Measurements from ENCODE around the gene STEAP1B. TPM values are rescaled to one million over a fixed set of nuclear protein-coding genes. Genes with fewer than 3 reads are reported as not detected.
"Not testable (repeated sequence)": the region's sequence is repeated elsewhere in the genome, so short reads cannot be mapped to it uniquely, and the experiment has no call there.

Gene STEAP1B
- total RNA-seq, 2 donors from 2014 or later: 0.73 to 0.75 TPM

DNA sequence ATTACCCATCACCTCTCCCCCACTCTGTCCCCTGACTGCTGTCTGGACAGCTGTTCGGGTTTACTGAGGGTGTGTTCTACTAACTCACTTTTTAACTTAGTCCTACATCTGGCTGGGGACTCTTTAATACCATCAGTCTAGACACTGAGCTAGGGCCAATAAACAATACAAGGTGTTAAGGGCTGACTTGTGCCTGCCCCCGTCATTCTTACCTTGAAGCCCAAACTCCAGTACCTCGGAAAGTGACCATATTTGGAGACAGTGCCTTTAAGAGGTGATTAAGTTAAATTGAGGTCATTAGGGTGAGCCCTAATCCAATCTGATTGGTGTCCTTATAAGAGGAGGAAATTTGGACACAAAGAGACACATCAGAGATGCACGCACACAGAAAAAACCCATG, 35.7 kb downstream of the STEAP1B start:
- ATAC-seq (no peak), DNase-seq (no peak)
- no peaks in the 10 kb centered on the region for H3K9me3 ChIP-seq (ENCODE audit: control insufficient read depth, low read length, poor library complexity, severe bottlenecking)
- Mint-ChIP-seq H3K27me3 (peaks cover 12% of the 10 kb centered on the region), H3K36me3 (ENCODE audit: low read depth) (no peaks in the 10 kb centered on the region), H3K4me1 (no peaks in the 10 kb centered on the region), H3K4me3 (no peak overlapping the region), H3K27ac (no peak overlapping the region)

DNA sequence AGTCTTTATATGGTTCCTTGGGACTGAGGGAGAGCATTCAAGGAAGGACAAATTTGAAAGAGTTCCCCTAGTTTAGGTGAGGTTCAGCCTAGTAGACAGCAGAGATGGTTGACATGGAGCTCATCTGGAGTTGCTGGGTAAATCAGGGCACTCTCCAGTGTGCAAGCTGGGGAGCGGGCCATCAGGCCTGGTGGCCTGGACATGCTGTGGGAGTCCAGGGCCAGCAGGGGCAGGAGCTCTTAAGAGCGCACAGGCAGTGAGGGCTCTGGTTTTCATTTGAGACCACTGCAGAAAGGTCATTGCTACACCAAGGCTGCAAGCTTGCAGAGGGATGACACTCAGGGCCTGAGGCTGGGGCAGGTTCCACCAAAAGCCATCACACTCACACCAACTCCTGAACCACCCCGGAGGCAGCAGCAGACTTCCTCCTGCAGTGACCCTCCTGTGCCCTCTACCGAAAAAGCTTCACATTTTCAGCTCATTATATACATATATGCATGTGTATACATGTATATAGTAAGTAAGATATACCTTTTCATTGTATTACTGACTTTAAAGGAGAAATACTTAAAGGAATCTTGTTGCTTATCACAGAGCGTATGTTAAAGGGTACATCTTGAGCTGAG, 39.5 kb downstream of the STEAP1B start:
- Mint-ChIP-seq H3K4me1 (no peaks in the 10 kb centered on the region), H3K27ac (no peak overlapping the region), H3K4me3 (no peak overlapping the region), H3K27me3 (peaks cover 38% of the 10 kb centered on the region), H3K36me3 (ENCODE audit: low read depth) (no peaks in the 10 kb centered on the region)
- ATAC-seq: no peak
- no peaks in the 10 kb centered on the region for H3K9me3 ChIP-seq (ENCODE audit: control insufficient read depth, low read length, poor library complexity, severe bottlenecking)
- no peak for DNase-seq

DNA sequence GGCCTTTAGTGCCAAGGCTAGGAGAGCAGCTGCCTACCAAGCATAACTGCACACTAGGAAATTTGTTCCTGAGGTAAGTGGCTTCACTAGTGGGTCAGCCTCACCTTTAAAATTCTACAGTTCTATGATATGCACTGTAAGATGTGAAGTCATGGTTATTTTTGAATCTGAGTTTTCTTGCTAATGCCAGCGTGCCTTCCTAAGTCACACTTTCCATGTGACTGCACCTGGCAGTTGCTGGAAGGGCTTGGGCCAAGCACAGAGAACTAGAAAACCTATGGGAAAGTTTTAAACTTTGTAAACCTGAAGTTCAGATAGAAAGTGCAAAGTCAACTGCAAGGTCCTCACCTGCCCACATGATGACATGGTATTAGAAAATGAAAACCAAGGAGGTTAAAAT, 42.5 kb downstream of the STEAP1B start:
- H3K9me3 ChIP-seq (ENCODE audit: control insufficient read depth, low read length, poor library complexity, severe bottlenecking): no peaks in the 10 kb centered on the region
- DNase-seq (no peak), ATAC-seq (no peak)
- Mint-ChIP-seq H3K27me3 (peaks cover 64% of the 10 kb centered on the region), H3K27ac (no peak overlapping the region), H3K36me3 (ENCODE audit: low read depth) (no peaks in the 10 kb centered on the region), H3K4me3 (no peak overlapping the region), H3K4me1 (peaks cover 2% of the 10 kb centered on the region)

DNA sequence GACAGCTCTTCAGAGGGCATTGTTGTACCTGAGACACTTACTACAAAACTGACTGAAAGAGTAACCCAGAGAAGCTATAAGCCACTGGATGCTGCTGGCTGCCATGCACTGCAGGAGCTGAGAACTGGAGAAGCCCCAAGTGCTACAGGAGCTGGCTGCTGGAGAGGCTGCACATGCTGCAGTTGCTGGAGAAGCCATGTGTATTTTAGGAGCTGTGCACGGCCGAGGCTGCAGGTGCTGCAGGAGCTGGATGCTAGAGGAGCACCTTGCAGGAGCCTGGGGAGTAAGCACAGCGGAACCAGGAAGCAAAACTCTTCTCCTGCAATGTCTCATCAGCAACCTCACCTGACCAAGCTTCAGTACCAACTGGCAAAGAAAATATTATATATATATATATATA, 45.5 kb downstream of the STEAP1B start:
- no peak overlapping the region for H3K4me3 Mint-ChIP-seq
- H3K27ac Mint-ChIP-seq: no peak overlapping the region
- H3K9me3 ChIP-seq (ENCODE audit: control insufficient read depth, low read length, poor library complexity, severe bottlenecking): no peaks in the 10 kb centered on the region
- H3K27me3 Mint-ChIP-seq: peaks cover 75% of the 10 kb centered on the region
- no peak for DNase-seq
- no peaks in the 10 kb centered on the region for H3K36me3 Mint-ChIP-seq (ENCODE audit: low read depth)
- ATAC-seq: no peak
- H3K4me1 Mint-ChIP-seq: peaks cover 9% of the 10 kb centered on the region

DNA sequence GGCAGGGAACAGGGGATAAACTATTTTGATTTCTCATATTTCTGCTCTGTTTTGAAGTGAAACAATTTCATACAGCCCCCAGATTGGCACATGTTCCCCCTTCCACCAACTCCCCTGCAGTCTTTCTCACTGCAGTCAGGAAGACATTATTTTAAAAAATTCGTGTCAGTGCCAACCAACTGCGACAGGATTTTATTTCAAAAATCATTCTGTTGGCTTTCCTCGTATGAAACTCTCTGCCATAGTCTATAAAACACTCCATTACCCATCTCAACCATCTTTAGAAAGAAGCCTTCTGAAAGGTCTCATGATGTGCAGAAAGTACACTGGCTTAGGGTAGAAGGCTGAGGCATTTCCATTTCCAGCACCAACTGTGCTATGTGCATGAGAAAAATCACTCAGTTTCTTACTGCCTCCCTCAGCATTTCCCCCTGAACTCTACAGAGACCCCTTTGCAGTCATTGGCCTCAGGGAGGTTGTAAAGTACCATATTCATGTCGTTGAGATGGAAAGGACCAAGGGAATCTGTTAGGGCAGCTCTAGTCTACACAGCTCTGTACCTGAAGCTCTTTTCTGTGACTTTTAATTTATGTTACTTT, 46.9 kb downstream of the STEAP1B start:
- ATAC-seq: no peak
- peaks cover 9% of the 10 kb centered on the region for H3K4me1 Mint-ChIP-seq
- H3K9me3 ChIP-seq (ENCODE audit: control insufficient read depth, low read length, poor library complexity, severe bottlenecking): no peaks in the 10 kb centered on the region
- peaks cover 71% of the 10 kb centered on the region for H3K27me3 Mint-ChIP-seq
- no peak overlapping the region for H3K27ac Mint-ChIP-seq
- no peak overlapping the region for H3K4me3 Mint-ChIP-seq
- DNase-seq: no peak
- no peaks in the 10 kb centered on the region for H3K36me3 Mint-ChIP-seq (ENCODE audit: low read depth)

DNA sequence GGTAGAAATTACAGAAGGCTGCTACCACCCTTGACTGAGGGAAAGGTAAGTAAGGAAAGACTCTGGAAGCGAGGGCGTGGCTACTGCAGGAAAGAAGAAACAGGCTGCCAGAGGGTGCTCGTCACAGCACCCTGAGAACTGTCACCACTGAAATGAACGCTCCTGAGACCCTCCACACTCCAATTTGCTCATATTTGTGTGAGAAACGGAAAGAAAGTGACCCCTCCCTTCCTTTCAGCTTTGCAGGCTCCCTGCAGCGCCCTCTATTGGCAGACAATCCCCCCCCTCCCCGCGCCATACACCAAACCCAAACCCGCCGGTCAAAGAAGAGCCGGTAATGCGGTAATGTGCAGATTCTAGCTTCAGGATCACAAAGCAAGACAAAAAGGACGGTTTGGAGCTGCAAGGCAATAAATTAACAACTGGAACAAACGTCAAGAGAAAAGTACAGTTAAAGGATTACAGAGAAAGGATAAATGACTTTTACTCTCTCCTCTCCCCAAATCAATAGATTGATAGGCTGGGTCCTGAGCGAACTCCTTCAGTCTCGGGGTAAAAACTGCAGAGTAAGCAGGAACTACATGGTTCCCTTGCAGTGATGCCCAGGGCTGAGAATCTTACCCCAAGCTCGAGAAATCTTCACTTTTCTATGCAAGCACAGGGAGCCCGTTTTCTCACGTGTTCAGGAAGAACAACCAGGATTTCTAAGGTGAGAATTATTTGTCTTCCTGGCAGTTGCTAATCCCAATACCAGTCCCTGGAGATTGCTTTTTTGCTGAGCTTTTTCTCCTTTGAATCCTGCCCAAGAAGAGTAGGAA, 47.6 kb downstream of the STEAP1B start:
- H3K4me1 Mint-ChIP-seq: peaks cover 9% of the 10 kb centered on the region
- no peak overlapping the region for H3K4me3 Mint-ChIP-seq
- DNase-seq (peak in 1 of 3 donors; percentile 17), ATAC-seq (no peak)
- H3K9me3 ChIP-seq (ENCODE audit: control insufficient read depth, low read length, poor library complexity, severe bottlenecking): no peaks in the 10 kb centered on the region
- H3K36me3 Mint-ChIP-seq (ENCODE audit: low read depth): no peaks in the 10 kb centered on the region
- no peak overlapping the region for H3K27ac Mint-ChIP-seq
- H3K27me3 Mint-ChIP-seq: peaks cover 67% of the 10 kb centered on the region

DNA sequence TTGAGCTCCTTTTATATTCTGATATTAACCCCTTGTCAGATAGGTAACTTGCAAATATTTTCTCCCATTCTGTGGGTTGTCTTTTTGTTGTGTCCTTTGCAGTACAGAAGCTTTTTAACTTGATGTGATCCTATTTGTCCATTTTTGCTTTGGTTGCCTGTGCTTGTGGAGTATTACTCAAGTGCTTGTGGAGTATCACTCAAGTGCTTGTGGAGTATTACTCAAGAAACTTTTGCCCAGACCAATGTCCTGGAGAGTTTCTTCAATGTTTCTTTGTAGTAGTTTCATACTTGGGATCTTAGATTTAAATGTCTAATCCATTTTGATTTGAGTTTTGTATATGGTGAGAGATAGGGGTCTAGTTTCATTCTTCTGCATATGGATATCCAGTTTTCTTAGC, 50.0 kb downstream of the STEAP1B start:
- H3K9me3 ChIP-seq (ENCODE audit: control insufficient read depth, low read length, poor library complexity, severe bottlenecking); H3K4me3 Mint-ChIP-seq; ATAC-seq; H3K36me3 Mint-ChIP-seq (ENCODE audit: low read depth); DNase-seq; H3K27ac Mint-ChIP-seq: not testable (repeated sequence)
- Mint-ChIP-seq H3K4me1 (peaks cover 11% of the 10 kb centered on the region), H3K27me3 (peaks cover 47% of the 10 kb centered on the region)

DNA sequence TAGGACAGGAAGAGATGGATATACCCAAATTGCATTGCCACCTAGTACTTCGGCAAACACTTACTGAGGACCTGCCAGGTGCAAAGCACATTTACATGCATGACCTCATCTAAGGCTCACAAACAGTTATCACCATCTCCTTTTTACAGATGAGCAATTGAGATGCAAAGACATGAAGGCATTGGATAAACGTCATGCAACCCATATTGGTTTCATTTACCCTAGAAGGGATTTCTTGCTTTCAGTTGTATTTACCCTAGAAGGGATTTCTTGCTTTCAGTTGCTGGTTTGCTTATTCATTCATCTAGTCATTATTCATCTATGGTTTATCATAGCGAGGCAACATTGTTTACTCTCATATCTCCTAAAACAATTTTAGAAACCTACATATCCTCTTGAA, 52.2 kb downstream of the STEAP1B start:
- Mint-ChIP-seq H3K27me3 (peaks cover 36% of the 10 kb centered on the region), H3K4me1 (peaks cover 9% of the 10 kb centered on the region), H3K4me3 (no peak overlapping the region), H3K27ac (no peak overlapping the region), H3K36me3 (ENCODE audit: low read depth) (no peaks in the 10 kb centered on the region)
- DNase-seq: no peak
- H3K9me3 ChIP-seq (ENCODE audit: control insufficient read depth, low read length, poor library complexity, severe bottlenecking): no peaks in the 10 kb centered on the region
- ATAC-seq: no peak

DNA sequence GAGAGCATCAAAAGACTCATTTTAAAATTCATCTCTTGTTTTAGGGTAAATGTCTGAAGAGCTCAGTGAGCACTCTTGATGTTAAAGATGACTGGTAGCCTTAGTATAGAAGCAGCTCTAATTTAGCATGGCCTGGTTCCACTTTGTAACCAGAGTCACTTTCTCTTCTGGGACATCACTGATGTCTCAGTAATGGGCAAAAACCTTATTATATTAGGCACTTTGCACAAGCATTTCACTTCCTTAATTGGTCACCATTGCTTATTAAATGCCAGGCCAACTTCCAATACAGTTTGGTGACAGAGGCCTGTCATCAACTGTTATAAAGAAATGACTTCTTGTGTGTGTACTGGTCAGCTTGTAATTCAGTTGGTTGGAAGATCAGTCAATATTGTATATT, 53.0 kb downstream of the STEAP1B start:
- H3K27ac Mint-ChIP-seq: no peak overlapping the region
- no peak for DNase-seq
- H3K27me3 Mint-ChIP-seq: peaks cover 29% of the 10 kb centered on the region
- H3K4me1 Mint-ChIP-seq: peaks cover 5% of the 10 kb centered on the region
- no peaks in the 10 kb centered on the region for H3K9me3 ChIP-seq (ENCODE audit: control insufficient read depth, low read length, poor library complexity, severe bottlenecking)
- no peak for ATAC-seq
- no peak overlapping the region for H3K4me3 Mint-ChIP-seq
- H3K36me3 Mint-ChIP-seq (ENCODE audit: low read depth): no peaks in the 10 kb centered on the region

DNA sequence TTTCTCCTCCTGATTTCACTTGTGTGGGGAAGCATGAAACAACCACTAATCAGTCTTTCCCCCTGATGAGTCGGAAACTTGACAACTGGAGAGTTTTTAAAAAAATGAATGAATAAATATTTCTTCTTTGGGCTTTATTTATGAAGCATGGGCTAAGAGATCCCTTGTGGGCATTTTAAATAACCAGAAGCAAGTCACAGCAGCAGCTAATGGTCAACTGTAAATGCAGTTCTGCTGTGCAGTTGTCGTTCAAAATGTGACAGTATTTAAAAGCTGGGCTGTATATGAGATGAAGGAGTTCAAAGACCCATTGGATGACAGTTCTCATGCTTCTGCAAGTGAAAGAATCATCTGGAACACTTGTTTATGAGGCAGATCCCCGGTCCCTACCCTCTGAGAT, 54.1 kb downstream of the STEAP1B start:
- Mint-ChIP-seq H3K27ac (no peak overlapping the region), H3K4me1 (peaks cover 2% of the 10 kb centered on the region), H3K36me3 (ENCODE audit: low read depth) (no peaks in the 10 kb centered on the region), H3K27me3 (peaks cover 28% of the 10 kb centered on the region), H3K4me3 (no peak overlapping the region)
- DNase-seq (no peak), ATAC-seq (no peak)
- H3K9me3 ChIP-seq (ENCODE audit: control insufficient read depth, low read length, poor library complexity, severe bottlenecking): no peaks in the 10 kb centered on the region

DNA sequence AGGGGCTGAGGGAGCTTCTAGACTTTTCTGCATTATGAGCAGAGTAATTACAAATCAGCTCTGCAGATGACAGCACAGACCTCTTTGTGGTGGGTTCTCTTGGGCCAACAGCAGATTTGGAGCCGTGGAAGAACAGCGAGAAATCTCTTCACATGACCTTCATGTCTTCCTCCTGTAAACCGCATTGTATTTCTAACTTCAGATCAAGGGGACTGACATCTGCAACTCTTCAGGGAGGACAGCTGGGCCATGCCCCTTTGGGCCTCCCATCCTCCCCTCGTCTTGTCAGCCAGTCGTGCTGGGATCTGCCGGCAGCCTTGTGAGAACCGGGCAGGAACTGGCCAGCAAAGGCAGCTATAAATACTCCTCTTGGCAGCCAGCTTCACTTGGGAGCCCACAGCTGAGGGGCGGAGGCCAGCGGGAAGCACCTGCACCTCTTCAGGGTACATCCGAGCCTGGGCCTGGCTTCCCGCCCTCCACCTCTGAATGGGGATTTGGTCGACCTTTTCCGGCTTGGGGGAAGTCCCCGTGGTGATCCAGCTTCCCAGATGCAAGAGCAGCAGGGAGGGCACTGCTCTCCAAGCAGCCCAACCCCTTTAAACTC, 54.7 kb downstream of the STEAP1B start:
- no peak for DNase-seq
- H3K36me3 Mint-ChIP-seq (ENCODE audit: low read depth): no peaks in the 10 kb centered on the region

DNA sequence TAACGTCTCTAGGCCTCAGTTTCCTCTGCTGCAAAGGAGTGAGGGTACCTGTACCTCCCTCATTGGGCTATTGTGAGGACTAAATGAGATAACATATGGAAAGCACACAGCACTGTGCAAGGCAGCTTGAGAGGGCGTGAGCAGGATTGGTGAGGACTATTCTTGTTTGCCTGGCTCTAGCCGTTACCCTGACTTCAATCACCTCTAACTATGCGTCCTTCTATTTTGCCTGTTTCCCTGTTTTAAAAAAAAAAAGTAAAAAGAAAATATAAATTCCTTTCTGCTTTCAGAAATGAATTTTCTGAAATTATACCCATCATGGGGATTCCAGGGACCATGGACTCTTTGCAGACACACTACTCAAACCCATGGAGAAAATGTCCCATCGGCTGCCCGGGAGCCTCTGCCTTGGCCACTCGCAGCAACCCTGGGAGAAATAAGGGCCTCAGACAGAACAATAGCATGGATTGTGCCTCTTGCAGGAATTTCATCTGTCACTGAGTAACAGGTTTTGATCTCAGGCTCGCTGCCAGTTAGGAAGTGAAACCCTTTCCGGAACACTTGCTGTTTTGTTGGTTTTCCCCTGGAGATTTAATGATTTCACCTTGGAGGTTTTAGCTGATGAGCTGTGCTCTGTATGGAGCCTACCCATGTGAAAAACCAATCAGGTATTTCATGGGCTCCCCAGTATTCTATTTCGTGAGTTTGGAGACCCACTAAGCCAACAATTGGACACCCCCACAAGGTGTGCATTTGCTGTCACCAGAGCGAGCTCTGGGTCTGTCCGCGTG, 55.6 kb downstream of the STEAP1B start:
- Mint-ChIP-seq H3K36me3 (ENCODE audit: low read depth) (no peaks in the 10 kb centered on the region), H3K27me3 (peaks cover 20% of the 10 kb centered on the region), H3K4me3 (no peak overlapping the region), H3K4me1 (peaks cover 2% of the 10 kb centered on the region), H3K27ac (no peak overlapping the region)
- no peaks in the 10 kb centered on the region for H3K9me3 ChIP-seq (ENCODE audit: control insufficient read depth, low read length, poor library complexity, severe bottlenecking)
- no peak for ATAC-seq
- no peak for DNase-seq

More for the DNA sequence above, 54.7 kb downstream of the STEAP1B start:
- Mint-ChIP-seq H3K4me1 (peaks cover 2% of the 10 kb centered on the region), H3K4me3 (no peak overlapping the region), H3K27ac (no peak overlapping the region), H3K27me3 (peaks cover 28% of the 10 kb centered on the region)
- no peak for ATAC-seq
- no peaks in the 10 kb centered on the region for H3K9me3 ChIP-seq (ENCODE audit: control insufficient read depth, low read length, poor library complexity, severe bottlenecking)

Data from T-helper 17 cell (primary cell).